H1 (cell line): ENCODE measurements around the gene ERC1. TPM values are rescaled to one million over a fixed set of nuclear protein-coding genes. Genes with fewer than 3 reads are reported as not detected.

Experiments used
- CTCF ChIA-PET: fragments of 300-600 bp; sonication (Branson Sonifier 250); formaldehyde crosslinking; loops from one replicate; lab custom pipeline; 2021; ENCODE audit not compliant: partially characterized antibody; lab: Charles Lee
- POLR2A ChIA-PET: fragments of 300-600 bp; sonication (Branson Sonifier 250); formaldehyde crosslinking; loops from one replicate; lab custom pipeline; 2021; ENCODE audit warnings: inconsistent platforms; ENCODE audit not compliant: partially characterized antibody; lab: Charles Lee
- DNase-seq, 2 experiments: peaks; one replicate each; pipeline versions ENCODE4 v3.0.0 to v3.0.0-alpha.2; 2010 to 2022; ENCODE audit warnings: low spot score in 2 of 2, low read depth in 1 of 2, mixed read lengths in 1 of 2
- FAIRE-seq: peaks from 2 replicates; lab custom pipeline; 2011; peaks lifted over from hg19 to GRCh38; lab: Jason Lieb, UNC
- H2AFZ ChIP-seq: 2 replicates; pipeline ENCODE4 v1.8.1; 2012; ENCODE audit warnings: low read length, inconsistent platforms
- H2AK5ac ChIP-seq: 2 replicates; pipeline ENCODE4 v1.6.1; 2013; ENCODE audit warnings: low read depth, low read length
- H2BK120ac ChIP-seq: replicated peaks from 2 replicates; pipeline ENCODE3; 2013; ENCODE audit warnings: low read depth, low read length, inconsistent platforms
- H2BK12ac ChIP-seq: 2 replicates; pipeline ENCODE4 v1.6.1; 2013; ENCODE audit warnings: low read depth, low read length
- H2BK15ac ChIP-seq: 2 replicates; pipeline ENCODE4 v1.6.1; 2013; ENCODE audit warnings: low read length
- H2BK20ac ChIP-seq: 2 replicates; pipeline ENCODE4 v1.6.1; 2013; ENCODE audit warnings: low read length
- H2BK5ac ChIP-seq: 2 replicates; pipeline ENCODE4 v1.6.1; 2013; ENCODE audit warnings: low read depth, low read length
- H3K14ac ChIP-seq: 2 replicates; pipeline ENCODE4 v1.6.1; 2013; ENCODE audit warnings: inconsistent platforms; ENCODE audit not compliant: insufficient read length
- H3K18ac ChIP-seq: 2 replicates; pipeline ENCODE4 v1.6.1; 2013; ENCODE audit warnings: low read length; ENCODE audit errors: extremely low read depth
- H3K23ac ChIP-seq: 2 replicates; pipeline ENCODE4 v1.6.1; 2013; ENCODE audit warnings: inconsistent platforms; ENCODE audit not compliant: insufficient read length
- H3K23me2 ChIP-seq: 2 replicates; pipeline ENCODE4 v1.6.1; 2013; ENCODE audit warnings: low read depth, low read length
- H3K27ac ChIP-seq: 2 replicates; pipeline ENCODE4 v1.6.1; 2011; ENCODE audit warnings: low read depth, low read length, inconsistent platforms
- H3K27me3 ChIP-seq, 4 experiments: replicated peaks in 1 of 4; 1 replicate in 1 of 4; 2 replicates in 3 of 4; pipeline versions ENCODE4 v1.6.1 to v1.8.1; 2011 to 2013; ENCODE audit warnings: low read length in 3 of 4, mild to moderate bottlenecking in 3 of 4, inconsistent platforms in 2 of 4, mixed read lengths in 2 of 4, moderate library complexity in 1 of 4; ENCODE audit not compliant: control insufficient read depth in 3 of 4, insufficient read depth in 3 of 4; ENCODE audit errors: extremely low read depth in 1 of 4
- H3K36me3 ChIP-seq, 4 experiments: 2 replicates each; pipeline versions ENCODE4 v1.6.1 to v1.8.1; 2011 to 2013; ENCODE audit warnings: mild to moderate bottlenecking in 4 of 4, low read length in 3 of 4, moderate library complexity in 2 of 4, control low read depth in 1 of 4, inconsistent platforms in 1 of 4; ENCODE audit not compliant: insufficient read depth in 4 of 4, control insufficient read depth in 2 of 4
- H3K4ac ChIP-seq: replicated peaks from 2 replicates; pipeline ENCODE3; 2013; ENCODE audit warnings: low read length, low read depth, mixed read lengths, inconsistent platforms; ENCODE audit not compliant: insufficient read length
- H3K4me1 ChIP-seq, 4 experiments: replicated peaks in 1 of 4; 1 replicate in 1 of 4; 2 replicates in 3 of 4; pipeline versions ENCODE4 v1.6.1 to v1.8.1; 2011 to 2013; ENCODE audit warnings: low read length in 3 of 4, inconsistent platforms in 2 of 4, mixed read lengths in 1 of 4; ENCODE audit not compliant: insufficient read depth in 4 of 4, control insufficient read depth in 3 of 4
- H3K4me2 ChIP-seq, 2 experiments: 2 replicates each; pipeline versions ENCODE4 v1.6.1 to v1.8.1; 2011 to 2013; ENCODE audit warnings: low read depth in 2 of 2, low read length in 2 of 2, control low read depth in 1 of 2, inconsistent platforms in 1 of 2, mild to moderate bottlenecking in 1 of 2; ENCODE audit not compliant: insufficient read depth in 1 of 2
- H3K4me3 ChIP-seq, 4 experiments: fragments of 200-600, 300-600 bp in 1 of 4; sonication (generic), shearing (Covaris generic), sonication (Bioruptor Twin) in 1 of 4; 2 replicates each; pipeline versions ENCODE4 v1.5.1 to v1.8.1; 2011 to 2016; ENCODE audit warnings: low read length in 4 of 4, low read depth in 3 of 4, control low read depth in 2 of 4, inconsistent platforms in 2 of 4, mild to moderate bottlenecking in 2 of 4, mixed read lengths in 1 of 4, moderate library complexity in 1 of 4; ENCODE audit not compliant: insufficient read depth in 2 of 4; ENCODE audit errors: extremely low read depth in 1 of 4
- H3K56ac ChIP-seq: replicated peaks from 2 replicates; pipeline ENCODE3; 2013; ENCODE audit warnings: low read depth, mild to moderate bottlenecking, mixed read lengths, low read length, inconsistent platforms; ENCODE audit not compliant: insufficient read length
- H3K79me1 ChIP-seq: 2 replicates; pipeline ENCODE4 v1.6.1; 2013; ENCODE audit warnings: low read depth, low read length, control low read depth
- H3K79me2 ChIP-seq, 2 experiments: 2 replicates each; pipeline versions ENCODE4 v1.6.1 to v1.8.1; 2012 to 2013; ENCODE audit warnings: low read length in 2 of 2, mild to moderate bottlenecking in 2 of 2, inconsistent platforms in 1 of 2; ENCODE audit not compliant: insufficient read depth in 2 of 2, control insufficient read depth in 1 of 2
- H3K9ac ChIP-seq, 4 experiments: replicated peaks in 1 of 4; 1 replicate in 1 of 4; 2 replicates in 3 of 4; pipeline versions ENCODE4 v1.6.1 to v1.8.1; 2011 to 2013; ENCODE audit warnings: low read depth in 3 of 4, low read length in 3 of 4, control low read depth in 2 of 4, mild to moderate bottlenecking in 2 of 4, moderate library complexity in 2 of 4, inconsistent platforms in 1 of 4; ENCODE audit errors: extremely low read depth in 1 of 4
- H3K9me3 ChIP-seq, 2 experiments: 2 replicates each; pipeline versions ENCODE4 v1.6.1 to v1.8.1; 2012 to 2013; ENCODE audit warnings: mild to moderate bottlenecking in 2 of 2, moderate library complexity in 2 of 2, control low read depth in 1 of 2, inconsistent platforms in 1 of 2, low read depth in 1 of 2, low read length in 1 of 2, mixed read lengths in 1 of 2; ENCODE audit not compliant: insufficient read depth in 2 of 2
- H4K20me1 ChIP-seq, 2 experiments: replicated peaks in 1 of 2; 2 replicates each; pipeline versions ENCODE3 to v1.8.1; 2011 to 2013; ENCODE audit warnings: inconsistent platforms in 2 of 2, low read length in 2 of 2, mild to moderate bottlenecking in 1 of 2; ENCODE audit not compliant: insufficient read depth in 2 of 2, control insufficient read depth in 1 of 2
- H4K5ac ChIP-seq: 2 replicates; pipeline ENCODE4 v1.6.1; 2013; ENCODE audit warnings: low read length, low read depth, mixed read lengths, inconsistent platforms; ENCODE audit not compliant: insufficient read length
- H4K8ac ChIP-seq: 2 replicates; pipeline ENCODE4 v1.8.0; 2013; ENCODE audit warnings: mild to moderate bottlenecking, moderate library complexity, low read length, inconsistent platforms; ENCODE audit not compliant: insufficient read depth; ENCODE audit errors: extremely low read depth
- H4K91ac ChIP-seq: replicated peaks from 2 replicates; pipeline ENCODE3; 2013; ENCODE audit warnings: low read length, mixed read lengths, inconsistent platforms; ENCODE audit not compliant: insufficient read length
- BRCA1 ChIP-seq: IDR thresholded peaks from 2 replicates; pipeline ENCODE4 v1.6.1; 2012; ENCODE audit warnings: low read depth, low read length, improper control_type of control experiment
- CHD2 ChIP-seq: IDR thresholded peaks from 2 replicates; pipeline ENCODE4 v1.6.1; 2012; ENCODE audit warnings: low read length, improper control_type of control experiment
- CTBP2 ChIP-seq: IDR thresholded peaks from 2 replicates; pipeline ENCODE4 v1.7.0; 2011; ENCODE audit warnings: borderline replicate concordance, mild to moderate bottlenecking, moderate library complexity, mixed read lengths, low read length; ENCODE audit not compliant: insufficient read depth, insufficient read length
- EP300 ChIP-seq, 2 experiments: IDR thresholded peaks; 1 replicate in 1 of 2; 2 replicates in 1 of 2; pipeline ENCODE4 v1.6.1; 2011 to 2012; ENCODE audit warnings: low read depth in 2 of 2, low read length in 2 of 2, mild to moderate bottlenecking in 2 of 2, borderline replicate concordance in 1 of 2, inconsistent platforms in 1 of 2, moderate library complexity in 1 of 2
- GTF2F1 ChIP-seq: IDR thresholded peaks from 2 replicates; pipeline ENCODE4 v1.6.1; 2012; ENCODE audit warnings: low read depth, low read length, improper control_type of control experiment, borderline replicate concordance
- HDAC6 ChIP-seq: IDR thresholded peaks from one replicate; pipeline ENCODE4 v1.7.1; 2012; ENCODE audit warnings: low read depth, mild to moderate bottlenecking, inconsistent platforms, low read length, moderate library complexity
- MAFK ChIP-seq: IDR thresholded peaks from 2 replicates; pipeline ENCODE4 v1.6.1; 2012; ENCODE audit warnings: low read depth, mild to moderate bottlenecking, improper control_type of control experiment, low read length
- NANOG ChIP-seq: IDR thresholded peaks from 2 replicates; pipeline ENCODE4 v1.6.1; 2011; ENCODE audit warnings: low read length, low read depth, mild to moderate bottlenecking, inconsistent platforms; ENCODE audit not compliant: insufficient read depth, poor library complexity, severe bottlenecking
- NRF1 ChIP-seq: IDR thresholded peaks from 2 replicates; pipeline ENCODE4 v1.6.1; 2011; ENCODE audit warnings: mild to moderate bottlenecking, low read depth, low read length, improper control_type of control experiment
- POU5F1 ChIP-seq: IDR thresholded peaks from 2 replicates; pipeline ENCODE4 v1.6.1; 2011; ENCODE audit warnings: low read depth, mild to moderate bottlenecking, low read length, moderate library complexity
- SIRT6 ChIP-seq: IDR thresholded peaks from one replicate; pipeline ENCODE4 v1.7.1; 2012; ENCODE audit warnings: low read length, inconsistent platforms
- YY1 ChIP-seq: IDR thresholded peaks from 2 replicates; pipeline ENCODE4 v1.6.1; 2011; ENCODE audit warnings: low read depth, mild to moderate bottlenecking, low read length
- WGBS, 2 experiments: shearing (Covaris generic) in 1 of 2; methylation state at CpG; one replicate each; pipeline versions ENCODE4 v1.1.6 to v1.1.7; 2013 to 2015; ENCODE audit warnings: low lambda C conversion rate in 2 of 2, mixed read lengths in 2 of 2, inconsistent platforms in 1 of 2, low coverage in 1 of 2, missing lambda C conversion rate in 1 of 2; ENCODE audit not compliant: insufficient replicate concordance in 2 of 2, insufficient coverage in 1 of 2, insufficient read length in 1 of 2; ENCODE audit errors: extremely low coverage in 1 of 2, missing lambda C conversion rate in 1 of 2; 5-methylcytosine and 5-hydroxymethylcytosine counted together
- polyA plus RNA-seq, 7 experiments: library from polyadenylated mRNA; depleted of rRNA in 3 of 7; stranded (reverse) in 5 of 7; unstranded in 2 of 7; fragments of >200 nt in 5 of 7; fragments of 200-250 nt in 2 of 7; gene quantifications; 1 replicate in 5 of 7; 2 replicates in 1 of 7; 4 replicates in 1 of 7; pipeline versions ENCODE4 v1.2.1 to v1.2.3, GENCODE V29; 2011 to 2013; ENCODE audit warnings: missing spikeins in 2 of 7, mixed read lengths in 2 of 7
- total RNA-seq: library from RNA; stranded (reverse); fragmentation: NEBNext Ultra II Directional; extraction: Animal tissue kit (Norgen Biotek cat#: 25700); gene quantifications from 2 replicates; pipeline ENCODE4 v1.2.1, GENCODE V29; 2021
- TF ChIP-seq, protein P1 (sequence below): IDR thresholded peaks from 2 replicates; pipeline ENCODE4 v1.6.1; 2012; ENCODE audit warnings: low read length, inconsistent platforms

Gene ERC1
- total and polyA plus RNA-seq, 2 of the 8 experiments (the other 6 are each of a cell fraction or from before 2014, with no cell fraction given), result 7.8 to 45.7 TPM

DNA sequence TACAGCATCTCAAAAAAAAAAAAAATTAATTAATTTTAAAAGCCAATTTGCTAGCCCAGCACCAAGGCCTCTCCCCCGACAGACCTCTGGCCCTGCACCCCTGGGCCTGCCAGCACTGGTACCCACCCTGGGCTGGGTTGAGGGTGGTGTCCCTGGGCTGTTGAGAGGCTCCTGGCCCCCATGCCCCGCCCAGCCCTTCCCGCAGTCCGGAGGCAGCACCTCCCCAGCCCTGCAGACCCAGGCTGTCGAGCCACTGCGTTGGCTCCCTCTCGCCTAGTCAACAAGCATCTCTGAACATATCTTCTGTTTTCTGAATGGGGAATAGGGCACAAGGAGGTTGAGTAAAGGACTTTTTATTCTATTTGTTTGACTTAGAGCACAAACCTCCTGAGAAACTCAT lies 516.3 kb downstream of the ERC1 start:
- no peak overlapping the region for H3K18ac ChIP-seq
- no peak overlapping the region for H2BK20ac ChIP-seq
- H4K20me1 ChIP-seq, result no peaks in the 10 kb centered on the region
- FAIRE-seq, result no peak
- H2BK120ac ChIP-seq, result no peak overlapping the region
- ChIA-PET CTCF (no interaction called here), POLR2A (no interaction called here)
- no peak overlapping the region for H3K9ac ChIP-seq
- H3K9me3 ChIP-seq, result no peaks in the 10 kb centered on the region
- peaks cover 0 to 3% (median 0%) of the 10 kb centered on the region in 4 experiments; a peak in 1 of 7 replicates for H3K4me1 ChIP-seq
- no peaks in the 10 kb centered on the region for H3K23me2 ChIP-seq
- no peak overlapping the region for H3K4me3 ChIP-seq
- 82% methylated on average over 6 of the region's 7 CpGs; no CpG with 5 or more reads in 1 of the 2 experiments for WGBS, 2 experiments
- no peak overlapping the region for H2AFZ ChIP-seq
- no peak overlapping the region for H3K27ac ChIP-seq
- H3K36me3 ChIP-seq, result no peaks in the 10 kb centered on the region
- H3K4ac ChIP-seq, result no peak overlapping the region
- no peak overlapping the region for H2AK5ac ChIP-seq
- no peak overlapping the region for H3K4me2 ChIP-seq
- no peak overlapping the region for H4K5ac ChIP-seq
- DNase-seq, result peak in 1 of 2 experiments; percentile 34
- no peak overlapping the region for H4K8ac ChIP-seq
- H3K14ac ChIP-seq, result no peak overlapping the region
- H2BK5ac ChIP-seq, result no peak overlapping the region
- no peaks in the 10 kb centered on the region for H3K79me2 ChIP-seq
- H3K23ac ChIP-seq, result no peak overlapping the region
- H2BK12ac ChIP-seq, result no peak overlapping the region
- H3K56ac ChIP-seq, result no peak overlapping the region
- H2BK15ac ChIP-seq, result no peak overlapping the region
- H4K91ac ChIP-seq, result no peak overlapping the region
- no peaks in the 10 kb centered on the region for H3K79me1 ChIP-seq
- H3K27me3 ChIP-seq, result no peaks in the 10 kb centered on the region
- TF ChIP-seq SIRT6 (no peak), POU5F1 (no peak), CHD2 (no peak), YY1 (no peak), GTF2F1 (no peak), MAFK (no peak), HDAC6 (no peak), EP300 (IDR thresholded peaks at IDR 0.05; ENCODE audit: borderline replicate concordance in 1 of 2, low read depth in 2 of 2, low read length in 2 of 2) (no peak), NANOG (no peak), NRF1 (no peak), CTBP2 (no peak), BRCA1 (no peak)
- TF ChIP-seq, protein P1, sequence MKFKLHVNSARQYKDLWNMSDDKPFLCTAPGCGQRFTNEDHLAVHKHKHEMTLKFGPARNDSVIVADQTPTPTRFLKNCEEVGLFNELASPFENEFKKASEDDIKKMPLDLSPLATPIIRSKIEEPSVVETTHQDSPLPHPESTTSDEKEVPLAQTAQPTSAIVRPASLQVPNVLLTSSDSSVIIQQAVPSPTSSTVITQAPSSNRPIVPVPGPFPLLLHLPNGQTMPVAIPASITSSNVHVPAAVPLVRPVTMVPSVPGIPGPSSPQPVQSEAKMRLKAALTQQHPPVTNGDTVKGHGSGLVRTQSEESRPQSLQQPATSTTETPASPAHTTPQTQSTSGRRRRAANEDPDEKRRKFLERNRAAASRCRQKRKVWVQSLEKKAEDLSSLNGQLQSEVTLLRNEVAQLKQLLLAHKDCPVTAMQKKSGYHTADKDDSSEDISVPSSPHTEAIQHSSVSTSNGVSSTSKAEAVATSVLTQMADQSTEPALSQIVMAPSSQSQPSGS, result no peak
